Ammon's horn (tissue), 1 donor: ENCODE data around the gene NPAS3.

Experiments used
- DNase-seq: peaks from one replicate; pipeline ENCODE4 v3.0.0-alpha.2; 2016; ENCODE audit warnings: low spot score

Gene NPAS3

DNA sequence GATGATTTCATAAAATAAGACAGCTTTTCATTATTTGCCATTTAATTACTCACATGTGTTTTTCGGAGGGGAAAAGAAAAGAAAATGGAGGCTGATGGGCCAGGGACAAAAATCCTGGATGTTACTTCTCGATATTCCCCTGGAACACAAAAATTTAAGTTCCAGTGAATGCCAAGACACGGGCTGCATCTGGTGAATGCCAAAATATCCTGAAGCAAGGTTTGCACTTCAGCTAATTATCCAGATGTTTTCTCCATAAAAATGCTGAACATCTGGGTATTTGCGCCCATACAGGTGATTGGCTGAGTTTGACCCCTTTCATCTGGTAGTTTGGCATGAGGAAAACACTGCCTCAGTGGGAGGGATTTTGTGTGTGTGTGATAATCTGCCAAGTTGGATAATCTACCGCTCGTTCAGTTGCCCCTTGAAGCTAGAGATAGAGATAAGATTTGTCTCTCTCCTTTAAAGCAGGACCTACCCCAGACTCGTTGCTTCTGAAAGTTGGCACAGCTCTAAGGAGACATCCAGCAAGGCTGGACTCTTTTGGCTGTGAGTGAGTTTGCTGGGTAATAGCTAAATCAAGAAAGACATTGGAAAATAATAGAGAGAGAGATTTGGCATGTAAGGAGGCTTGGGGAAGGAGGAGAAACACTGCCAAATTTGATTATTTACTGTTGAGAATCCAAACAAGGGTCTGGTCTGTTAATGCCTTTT lies 622.2 kb downstream of the NPAS3 start:
- DNase-seq, result no peak

- no peak for DNase-seq
These were observed 623.0 kb downstream of the NPAS3 start for GRCh38 chr14:33561488-33562175.

DNA sequence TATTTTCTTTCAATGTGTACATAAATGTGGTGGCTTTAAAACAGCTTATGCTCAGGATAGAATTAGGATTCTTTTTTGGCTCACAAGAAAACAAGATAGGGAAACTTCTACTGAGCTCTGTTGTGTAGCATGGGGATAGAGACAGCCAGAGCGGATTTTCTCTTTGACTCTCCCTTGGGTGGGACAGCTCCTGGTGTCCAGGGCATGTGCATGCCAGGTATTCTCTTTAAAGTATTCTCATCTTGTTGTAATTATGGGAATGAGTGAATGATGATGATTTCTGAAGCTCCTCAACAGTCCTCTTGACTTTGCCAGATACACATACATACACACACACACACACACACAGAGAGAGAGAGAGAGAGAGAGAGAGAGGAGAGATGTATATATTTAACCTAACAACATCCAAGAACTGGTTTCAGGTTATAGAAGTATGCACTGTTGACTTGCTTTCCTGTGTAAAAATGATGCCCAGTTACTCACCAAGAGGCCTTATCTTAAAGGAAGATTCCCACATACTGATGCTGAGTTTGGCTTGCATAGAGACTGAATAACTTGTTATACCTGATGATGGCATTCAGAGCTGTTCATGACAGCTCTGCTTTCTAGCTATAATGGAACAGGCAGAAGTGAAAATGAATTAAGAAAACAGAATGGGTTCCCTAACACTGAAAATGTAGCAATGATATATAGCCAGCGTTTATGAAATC lies 624.7 kb downstream of the NPAS3 start:
- no peak for DNase-seq

DNA sequence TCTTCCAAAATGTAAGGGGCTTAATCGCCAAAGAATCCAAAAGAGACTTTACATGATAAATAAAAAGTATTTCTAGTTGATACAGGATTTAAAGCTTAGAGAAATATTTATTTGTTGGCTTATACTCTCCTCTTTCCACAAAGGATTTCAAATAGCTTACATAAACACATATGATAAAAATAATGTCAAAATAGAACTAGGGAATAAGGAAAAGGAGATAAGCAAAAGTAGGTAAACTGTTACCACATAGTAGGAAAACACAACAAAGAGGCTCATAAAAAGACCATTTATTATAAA lies 625.2 kb downstream of the NPAS3 start:
- DNase-seq, result no peak

DNA sequence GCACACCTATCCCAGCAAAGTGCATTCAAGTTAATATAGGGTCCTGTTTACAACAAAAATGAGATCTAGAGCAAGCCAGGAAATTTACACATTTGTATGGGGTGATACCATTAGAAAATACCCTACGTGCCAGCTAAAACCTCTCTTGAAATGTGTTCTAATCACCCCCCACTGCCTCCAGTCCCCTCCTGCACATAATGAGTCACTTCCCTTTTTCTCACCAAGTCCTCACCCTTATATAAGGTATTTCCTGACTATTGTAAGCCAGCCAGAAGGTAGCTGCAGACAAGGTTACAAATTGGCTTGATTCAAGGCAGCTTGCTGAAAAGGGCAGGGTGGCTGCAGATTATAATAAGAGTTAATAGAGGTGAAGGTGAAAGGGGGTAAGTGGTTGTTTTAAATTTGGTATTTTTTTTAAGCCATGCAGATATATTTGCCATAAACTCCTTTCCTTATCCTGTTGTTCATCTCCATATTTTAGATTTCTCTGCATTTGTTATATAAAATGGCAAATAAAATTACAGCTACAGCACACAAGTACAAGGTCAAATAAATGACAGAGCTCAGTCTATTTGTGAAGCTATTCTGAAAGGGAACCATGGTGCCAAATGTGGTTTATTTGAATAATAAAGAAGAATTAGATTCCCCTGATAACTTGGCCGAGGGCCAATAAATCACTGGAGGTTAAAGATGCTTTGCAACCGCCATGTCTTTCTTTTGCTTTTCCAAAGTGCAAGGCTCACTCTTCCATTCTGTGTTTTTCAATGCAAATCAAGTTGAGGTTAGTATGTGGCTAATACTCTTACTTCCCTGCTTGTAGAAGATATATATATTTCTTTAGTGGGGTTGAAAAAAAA lies 626.3 kb downstream of the NPAS3 start:
- DNase-seq, result no peak

- no peak for DNase-seq
These were observed 627.4 kb downstream of the NPAS3 start for GRCh38 chr14:33566082-33566481.

- DNase-seq, result no peak
These were observed 628.5 kb downstream of the NPAS3 start for GRCh38 chr14:33567023-33567728.

DNA sequence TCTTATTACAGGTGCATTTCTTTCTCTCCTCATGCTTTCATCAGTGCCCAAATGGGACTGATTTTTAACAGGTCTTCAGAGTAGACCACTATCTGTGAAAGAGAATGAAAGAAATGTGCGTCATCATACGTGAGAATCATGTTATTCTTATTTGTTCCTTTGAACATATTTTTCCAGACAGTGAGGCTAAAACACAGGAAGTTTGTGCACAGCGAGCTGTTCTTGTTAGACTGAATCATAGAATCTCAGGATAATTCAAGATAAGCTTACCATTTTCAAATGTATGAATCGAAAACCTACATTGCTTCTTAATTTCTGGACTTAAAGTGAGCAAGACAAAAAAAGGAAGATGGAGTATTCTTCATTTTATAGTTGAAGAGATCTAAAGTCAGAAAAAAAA lies 629.1 kb downstream of the NPAS3 start:
- no peak for DNase-seq

DNA sequence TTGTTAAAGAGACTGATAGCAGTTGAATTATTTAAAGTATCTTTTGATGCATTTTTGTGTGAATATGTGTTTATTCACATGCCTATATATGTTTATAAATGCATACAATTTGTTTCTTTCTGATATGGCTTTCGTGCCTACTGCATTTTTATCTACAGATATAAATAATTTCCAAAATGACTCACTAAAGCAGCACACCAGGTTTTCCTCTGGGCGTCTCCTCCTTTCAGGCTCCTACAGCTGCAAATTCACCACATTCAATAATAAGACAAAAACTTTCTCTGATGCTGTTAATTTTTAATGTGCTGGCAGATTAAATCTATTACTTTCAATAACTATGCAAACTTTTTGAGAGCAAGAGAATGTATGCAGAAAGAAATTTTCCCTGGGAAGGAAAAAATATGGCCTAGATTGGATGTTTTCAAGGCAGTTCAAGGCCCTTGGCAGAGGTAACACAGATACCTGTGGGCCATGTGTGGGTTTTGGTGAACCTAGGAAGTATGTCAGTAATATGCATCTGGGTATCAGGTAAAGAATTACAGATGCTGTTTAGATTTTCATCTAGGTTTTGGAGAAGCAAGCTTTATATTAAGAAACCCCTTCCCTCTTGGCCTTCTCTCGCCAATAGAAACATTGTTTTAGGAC lies 630.4 kb downstream of the NPAS3 start:
- DNase-seq, result no peak

GRCh38 chr14:33569821-33570687 lies 631.4 kb downstream of the NPAS3 start:
- DNase-seq, result peak; percentile 27

- DNase-seq, result peak; percentile 49
These were observed 632.1 kb downstream of the NPAS3 start for GRCh38 chr14:33570694-33571310.

- DNase-seq, result no peak
These were observed 634.7 kb downstream of the NPAS3 start for GRCh38 chr14:33573301-33573880.

- no peak for DNase-seq
These were observed 637.3 kb downstream of the NPAS3 start for GRCh38 chr14:33576014-33576413.

DNA sequence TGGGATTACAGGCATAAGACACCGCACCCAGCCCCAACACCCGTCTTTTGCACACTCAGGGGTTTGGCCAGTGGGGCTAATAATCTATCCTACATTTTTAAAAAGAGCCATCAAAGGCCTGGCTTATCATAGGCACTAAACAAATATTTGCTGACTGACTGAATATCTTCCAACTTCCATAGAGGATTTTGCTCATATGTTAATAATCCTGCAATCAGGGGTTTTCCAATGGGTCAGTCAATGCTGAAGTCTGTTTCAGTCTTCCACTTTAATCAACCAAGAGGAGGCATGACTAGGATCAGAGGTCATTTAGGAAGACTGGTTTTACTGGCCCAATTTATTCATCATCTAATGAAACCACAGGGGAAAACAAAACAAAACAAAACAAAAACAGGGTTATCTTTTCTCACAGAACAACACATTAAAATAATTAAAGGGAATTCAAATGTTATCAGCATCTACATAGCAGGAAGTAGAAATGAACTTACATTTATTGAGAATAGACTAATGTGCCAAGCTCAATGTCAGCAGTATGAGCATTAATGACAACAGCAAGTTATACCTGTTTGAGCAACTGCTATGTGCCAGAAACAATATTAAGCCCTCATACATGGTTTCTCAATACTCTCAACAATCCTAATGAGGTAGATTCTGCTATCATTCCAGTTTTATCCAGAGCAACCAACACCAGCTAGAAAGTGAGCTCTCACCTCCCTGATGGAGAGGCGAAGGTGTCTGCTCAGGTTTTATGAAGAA lies 640.0 kb downstream of the NPAS3 start:
- DNase-seq, result no peak

GRCh38 chr14:33580231-33580749 lies 641.6 kb downstream of the NPAS3 start:
- DNase-seq, result no peak

- no peak for DNase-seq
These were observed 642.2 kb downstream of the NPAS3 start for GRCh38 chr14:33580841-33581240.

DNA sequence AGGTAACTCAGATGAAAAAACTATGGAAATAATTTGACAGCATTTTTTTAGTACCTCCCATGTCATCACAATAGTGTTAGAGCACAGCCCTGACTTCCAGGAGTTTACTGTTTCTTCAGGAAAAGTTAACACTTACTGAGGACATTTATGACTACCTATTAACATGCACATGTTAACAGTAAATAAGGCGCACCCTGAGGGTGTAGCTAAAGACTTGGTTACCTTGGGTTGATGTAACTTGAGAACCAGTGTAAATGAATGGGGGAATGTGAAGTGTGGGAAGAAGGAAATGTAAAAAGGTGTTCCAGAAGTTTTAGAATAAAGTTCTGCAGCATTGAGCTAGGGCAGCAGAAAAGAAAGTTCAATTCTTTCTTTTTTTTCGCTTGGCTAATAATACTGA lies 646.0 kb downstream of the NPAS3 start:
- DNase-seq, result no peak

- DNase-seq, result peak; percentile 34
These were observed 648.1 kb downstream of the NPAS3 start for GRCh38 chr14:33586806-33587205.
